BLaER1 treated with 17β-estradiol and CSF1 and Interleukin-3, amounts not matched to agents 10 nM and 100 nM (cell line): Measurements from ENCODE around the gene RUNX1.

ENCODE experiments used
- H3K27ac ChIP-seq, 11 experiments: shearing (Covaris generic); formaldehyde crosslinking; 2 replicates each; pipeline ENCODE4 v1.8.1; 2022
- H3K27me3 ChIP-seq, 11 experiments: shearing (Covaris generic); formaldehyde crosslinking; 2 replicates each; pipeline ENCODE4 v1.8.1; 2022
- H3K36me3 ChIP-seq, 11 experiments: shearing (Covaris generic); formaldehyde crosslinking; 2 replicates each; pipeline ENCODE4 v1.8.1; 2022
- H3K4me1 ChIP-seq, 10 experiments: shearing (Covaris generic); formaldehyde crosslinking; 2 replicates each; pipeline ENCODE4 v1.8.1; 2022
- H3K4me2 ChIP-seq, 11 experiments: shearing (Covaris generic); formaldehyde crosslinking; 2 replicates each; pipeline ENCODE4 v1.8.1; 2022
- H3K4me3 ChIP-seq, 10 experiments: shearing (Covaris generic); formaldehyde crosslinking; 2 replicates each; pipeline ENCODE4 v1.8.1; 2022
- H3K9ac ChIP-seq, 11 experiments: shearing (Covaris generic); formaldehyde crosslinking; 2 replicates each; pipeline ENCODE4 v1.8.1; 2022
- H3K9me3 ChIP-seq, 11 experiments: shearing (Covaris generic); formaldehyde crosslinking; replicated peaks in 1 of 11; 2 replicates each; pipeline ENCODE4 v1.8.1; 2022
- H4K20me1 ChIP-seq, 11 experiments: shearing (Covaris generic); formaldehyde crosslinking; 2 replicates each; pipeline ENCODE4 v1.8.1; 2022
- Cebpa-rat ChIP-seq, 11 experiments: shearing (Covaris generic); IDR thresholded peaks; 2 replicates each; pipeline ENCODE4 v1.8.1; 2022

The RUNX1 gene

GRCh38 chr21:35023396-35024070 lies 25.6 kb downstream of the RUNX1 start:
- Histone ChIP-seq H3K9me3 (peaks cover 0 to 7% (median 0%) of the 10 kb centered on the region in 11 experiments; a peak in 6 of 22 replicates), H3K27ac (peak overlapping the region in 8 of 11 experiments; percentile 93 to 97 (median 96); a peak in 16 of 22 replicates), H3K4me2 (peak overlapping the region in 8 of 11 experiments; percentile 45 to 96 (median 80); a peak in 16 of 22 replicates), H3K36me3 (peaks cover 0 to 80% (median 62%) of the 10 kb centered on the region in 11 experiments; a peak in 19 of 22 replicates), H3K27me3 (no peaks in the 10 kb centered on the region), H3K9ac (0 out of 22 replicates have a peak overlapping the region, but pooled peaks of 3 of the 11 experiments have one; percentile 20 to 29 (median 22)), H3K4me3 (no peak overlapping the region), H3K4me1 (peaks cover 38 to 96% (median 92%) of the 10 kb centered on the region in 10 experiments), H4K20me1 (peaks cover 0 to 19% (median 0%) of the 10 kb centered on the region in 11 experiments; a peak in 7 of 22 replicates)
- no peak for TF ChIP-seq Cebpa-rat (IDR thresholded peaks at IDR 0.05)

GRCh38 chr21:35021546-35021945 lies 27.6 kb downstream of the RUNX1 start:
- Histone ChIP-seq H3K4me3 (no peak overlapping the region), H3K9ac (peak overlapping the region in 5 of 11 experiments; percentile 25 to 57 (median 29); a peak in 7 of 22 replicates), H4K20me1 (peaks cover 0 to 39% (median 12%) of the 10 kb centered on the region in 11 experiments; a peak in 9 of 22 replicates), H3K9me3 (peaks cover 0 to 7% (median 0%) of the 10 kb centered on the region in 11 experiments; a peak in 6 of 22 replicates), H3K36me3 (peaks cover 0 to 95% (median 78%) of the 10 kb centered on the region in 11 experiments; a peak in 19 of 22 replicates), H3K27ac (peak overlapping the region in 8 of 11 experiments; percentile 59 to 85 (median 65); a peak in 17 of 22 replicates), H3K4me1 (peaks cover 21 to 100% (median 92%) of the 10 kb centered on the region in 10 experiments), H3K4me2 (peak overlapping the region in 10 of 11 experiments; percentile 19 to 90 (median 72); a peak in 18 of 22 replicates), H3K27me3 (no peaks in the 10 kb centered on the region)
- no peak for TF ChIP-seq Cebpa-rat (IDR thresholded peaks at IDR 0.05)

GRCh38 chr21:35020902-35021301 lies 28.2 kb downstream of the RUNX1 start:
- Histone ChIP-seq H4K20me1 (peaks cover 0 to 45% (median 13%) of the 10 kb centered on the region in 11 experiments; a peak in 9 of 22 replicates), H3K4me2 (peak overlapping the region in 10 of 11 experiments; percentile 24 to 90 (median 72); a peak in 20 of 22 replicates), H3K4me3 (no peak overlapping the region), H3K27ac (peak overlapping the region in 8 of 11 experiments; percentile 58 to 85 (median 63); a peak in 16 of 22 replicates), H3K36me3 (peaks cover 0 to 100% (median 85%) of the 10 kb centered on the region in 11 experiments; a peak in 19 of 22 replicates), H3K9ac (peak overlapping the region in 6 of 11 experiments; percentile 10 to 55 (median 30); a peak in 7 of 22 replicates), H3K9me3 (peaks cover 0 to 7% (median 0%) of the 10 kb centered on the region in 11 experiments; a peak in 6 of 22 replicates), H3K27me3 (no peaks in the 10 kb centered on the region), H3K4me1 (peaks cover 15 to 100% (median 92%) of the 10 kb centered on the region in 10 experiments)
- TF ChIP-seq Cebpa-rat (IDR thresholded peaks at IDR 0.05): no peak

- Histone ChIP-seq H3K4me1 (peaks cover 11 to 100% (median 92%) of the 10 kb centered on the region in 10 experiments), H3K9me3 (peaks cover 0 to 7% (median 0%) of the 10 kb centered on the region in 11 experiments; a peak in 6 of 22 replicates), H3K27me3 (no peaks in the 10 kb centered on the region), H3K4me2 (peak overlapping the region; percentile 4 to 90 (median 72); a peak in 20 of 22 replicates), H4K20me1 (peaks cover 0 to 50% (median 16%) of the 10 kb centered on the region in 11 experiments; a peak in 9 of 22 replicates), H3K4me3 (no peak overlapping the region), H3K9ac (peak overlapping the region in 5 of 11 experiments; percentile 21 to 55 (median 33); a peak in 6 of 22 replicates), H3K36me3 (peaks cover 0 to 100% (median 88%) of the 10 kb centered on the region in 11 experiments; a peak in 19 of 22 replicates), H3K27ac (peak overlapping the region in 8 of 11 experiments; percentile 58 to 85 (median 63); a peak in 16 of 22 replicates)
- TF ChIP-seq Cebpa-rat (IDR thresholded peaks at IDR 0.05): no peak
These were observed 28.7 kb downstream of the RUNX1 start for GRCh38 chr21:35020436-35020835.

GRCh38 chr21:35019631-35020032 lies 29.5 kb downstream of the RUNX1 start:
- H3K36me3 ChIP-seq: peaks cover 0 to 100% (median 84%) of the 10 kb centered on the region in 11 experiments; a peak in 19 of 22 replicates
- peaks cover 0 to 58% (median 24%) of the 10 kb centered on the region in 11 experiments; a peak in 9 of 22 replicates for H4K20me1 ChIP-seq
- peak overlapping the region in 5 of 11 experiments; percentile 28 to 90 (median 73); a peak in 11 of 22 replicates for H3K4me2 ChIP-seq
- no peak overlapping the region for H3K9ac ChIP-seq
- H3K4me3 ChIP-seq: no peak overlapping the region
- H3K9me3 ChIP-seq: peaks cover 0 to 7% (median 0%) of the 10 kb centered on the region in 11 experiments; a peak in 6 of 22 replicates
- no peak for TF ChIP-seq Cebpa-rat (IDR thresholded peaks at IDR 0.05)
- peak overlapping the region in 6 of 11 experiments; percentile 58 to 85 (median 63); a peak in 10 of 22 replicates for H3K27ac ChIP-seq
- H3K27me3 ChIP-seq: no peaks in the 10 kb centered on the region
- peaks cover 11 to 100% (median 92%) of the 10 kb centered on the region in 10 experiments for H3K4me1 ChIP-seq

GRCh38 chr21:35017256-35017655 lies 31.8 kb downstream of the RUNX1 start:
- H3K9me3 ChIP-seq: peaks cover 0 to 4% (median 0%) of the 10 kb centered on the region in 11 experiments; a peak in 1 of 22 replicates
- H3K36me3 ChIP-seq: peaks cover 0 to 90% (median 63%) of the 10 kb centered on the region in 11 experiments; a peak in 19 of 22 replicates
- H3K4me2 ChIP-seq: peak overlapping the region in 8 of 11 experiments; percentile 10 to 90 (median 74); a peak in 13 of 22 replicates
- peaks cover 0 to 77% (median 26%) of the 10 kb centered on the region in 11 experiments; a peak in 9 of 22 replicates for H4K20me1 ChIP-seq
- peak overlapping the region in 7 of 11 experiments; percentile 21 to 85 (median 76); a peak in 11 of 22 replicates for H3K27ac ChIP-seq
- TF ChIP-seq Cebpa-rat (IDR thresholded peaks at IDR 0.05): no peak
- no peaks in the 10 kb centered on the region for H3K27me3 ChIP-seq
- no peak overlapping the region for H3K4me3 ChIP-seq
- 0 out of 22 replicates have a peak overlapping the region, but pooled peaks of 1 of the 11 experiments have one; percentile 1 for H3K9ac ChIP-seq
- H3K4me1 ChIP-seq: peaks cover 16 to 100% (median 94%) of the 10 kb centered on the region in 10 experiments

- Histone ChIP-seq H3K9me3 (peaks cover 0 to 4% (median 0%) of the 10 kb centered on the region in 11 experiments; a peak in 1 of 22 replicates), H3K4me1 (peaks cover 22 to 100% (median 94%) of the 10 kb centered on the region in 10 experiments), H3K4me2 (peak overlapping the region in 8 of 11 experiments; percentile 66 to 90 (median 76); a peak in 16 of 22 replicates), H3K9ac (0 out of 22 replicates have a peak overlapping the region, but pooled peaks of 1 of the 11 experiments have one; percentile 1), H3K27me3 (no peaks in the 10 kb centered on the region), H4K20me1 (peaks cover 0 to 77% (median 26%) of the 10 kb centered on the region in 11 experiments; a peak in 10 of 22 replicates), H3K4me3 (no peak overlapping the region), H3K36me3 (peaks cover 0 to 84% (median 57%) of the 10 kb centered on the region in 11 experiments; a peak in 19 of 22 replicates), H3K27ac (peak overlapping the region in 8 of 11 experiments; percentile 21 to 85 (median 76); a peak in 15 of 22 replicates)
- TF ChIP-seq Cebpa-rat (IDR thresholded peaks at IDR 0.05): no peak
These were observed 32.4 kb downstream of the RUNX1 start for GRCh38 chr21:35016517-35017188.
